Gastroesophageal sphincter (tissue), 4 donors: ENCODE measurements around the gene DIS3L. TPM values are rescaled to one million over a fixed set of nuclear protein-coding genes. Genes with fewer than 3 reads are reported as not detected.

Experiments
- small RNA-seq, 4 donors: library from RNA; depleted of rRNA; stranded (forward); fragments of <200 nt; gene quantifications; one replicate each; pipeline ENCODE3, GENCODE V24; 2016
- total RNA-seq, 4 donors: library from RNA; depleted of rRNA; stranded (reverse); fragments of >200 nt; gene quantifications; one replicate each; pipeline ENCODE4 v1.1.0, GENCODE V29; 2016

DIS3L gene
- total RNA-seq, 4 donors from 2014 or later, result 33.9 to 40.0 (median 35.2) TPM

Small RNA genes lying within 50 kb of the gene (small RNA-seq; reads per million reads assigned to genes)
- gene RF00019 (0 reads per million in 4 donors), gene SCARNA14 (1.5 to 4.4 (median 2.4) reads per million in 4 donors)

Other genes with a start within 250 kb of the DIS3L start
- under 1 TPM in 1 of 4 donors, not detected in 3; 0.08 TPM for gene MEGF11, start 39.8 kb upstream of the DIS3L start, total RNA-seq
- gene TIPIN, start 63.1 kb downstream of the DIS3L start, total RNA-seq, result 1 to 10 TPM; 2.9 to 9.1 (median 4.3) TPM
- 10 to 100 TPM; 27.7 to 47.1 (median 39.6) TPM for gene MAP2K1, start 93.3 kb downstream of the DIS3L start, total RNA-seq
- 10 to 100 TPM; 33.9 to 66.9 (median 44.1) TPM for gene SNAPC5, start 204.2 kb downstream of the DIS3L start, total RNA-seq
- gene RPL4, start 211.3 kb downstream of the DIS3L start, total RNA-seq, result 1,000 to 10,000 TPM; 3,015 to 4,496 (median 4,021) TPM
- 1 to 10 TPM; 2.0 to 6.0 (median 2.9) TPM for gene ZWILCH, start 211.8 kb downstream of the DIS3L start, total RNA-seq